HG02678 (cell line): Measurements from ENCODE around the gene ELL3.
"Not testable (repeated sequence)": the region's sequence is repeated elsewhere in the genome, so short reads cannot be mapped to it uniquely, and the experiment has no call there.

Experiments
- ATAC-seq: cut with Tn5 transposase; IDR thresholded peaks from one replicate; pipeline ENCODE4 v1.9.1; 2021; ENCODE audit warnings: mild to moderate bottlenecking, moderate library complexity; ENCODE audit not compliant: unreplicated experiment

ELL3 gene, protein sequence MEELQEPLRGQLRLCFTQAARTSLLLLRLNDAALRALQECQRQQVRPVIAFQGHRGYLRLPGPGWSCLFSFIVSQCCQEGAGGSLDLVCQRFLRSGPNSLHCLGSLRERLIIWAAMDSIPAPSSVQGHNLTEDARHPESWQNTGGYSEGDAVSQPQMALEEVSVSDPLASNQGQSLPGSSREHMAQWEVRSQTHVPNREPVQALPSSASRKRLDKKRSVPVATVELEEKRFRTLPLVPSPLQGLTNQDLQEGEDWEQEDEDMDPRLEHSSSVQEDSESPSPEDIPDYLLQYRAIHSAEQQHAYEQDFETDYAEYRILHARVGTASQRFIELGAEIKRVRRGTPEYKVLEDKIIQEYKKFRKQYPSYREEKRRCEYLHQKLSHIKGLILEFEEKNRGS

DNA sequence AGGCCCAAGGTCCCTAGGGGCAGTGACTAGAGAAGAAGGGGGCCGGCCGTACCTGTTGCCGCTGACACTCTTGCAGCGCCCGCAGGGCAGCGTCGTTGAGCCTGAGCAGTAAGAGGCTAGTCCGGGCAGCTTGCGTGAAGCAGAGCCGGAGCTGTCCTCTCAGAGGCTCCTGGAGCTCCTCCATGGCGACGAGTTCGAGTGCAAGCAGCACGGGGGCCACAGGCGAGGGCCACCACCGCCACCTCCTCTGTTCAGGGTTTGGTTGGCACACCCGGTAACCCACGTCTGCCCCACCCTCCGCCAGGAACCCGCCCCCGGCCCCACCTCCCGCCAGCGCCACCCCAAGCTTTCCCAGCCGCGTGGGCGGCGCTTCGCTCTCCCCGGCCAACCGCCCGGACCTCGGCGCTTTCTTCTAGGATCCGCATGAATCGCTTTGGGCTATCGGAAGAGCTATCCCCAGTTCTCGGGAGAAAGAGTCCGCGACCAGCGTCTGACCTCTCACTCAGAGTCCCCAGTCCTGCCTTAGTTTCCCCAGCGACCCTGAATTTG lies at the start of gene ELL3:
ELL3 (minus strand) TSS at position 249 of the 549 bp plus-strand sequence; CDS start at position 184, 65 bp downstream.
- ATAC-seq, result peak; percentile 37

DNA sequence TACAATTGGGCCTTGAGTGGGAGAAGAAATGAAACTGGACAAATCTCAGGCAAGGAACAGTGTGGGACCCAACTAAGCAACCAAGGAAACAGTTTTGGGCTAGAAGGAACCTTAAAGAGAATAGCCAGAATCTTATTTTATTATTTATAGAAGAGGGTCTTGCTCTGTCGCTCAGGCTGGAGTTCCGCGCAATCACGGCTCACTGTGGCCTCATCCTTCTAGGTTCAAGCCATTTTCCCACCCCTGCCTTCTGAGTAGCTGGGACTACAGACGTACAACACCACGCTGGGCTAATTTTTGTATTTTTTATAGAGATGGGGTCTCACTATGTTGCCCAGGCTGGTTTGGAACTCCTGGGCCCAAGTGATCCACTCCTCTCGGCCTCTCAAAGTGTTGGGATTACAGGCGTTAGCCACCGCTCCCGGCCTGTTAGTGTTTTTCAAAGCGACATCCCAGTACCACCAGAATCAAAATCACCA lies 49.3 kb upstream of the ELL3 start:
- ATAC-seq, result no peak

DNA sequence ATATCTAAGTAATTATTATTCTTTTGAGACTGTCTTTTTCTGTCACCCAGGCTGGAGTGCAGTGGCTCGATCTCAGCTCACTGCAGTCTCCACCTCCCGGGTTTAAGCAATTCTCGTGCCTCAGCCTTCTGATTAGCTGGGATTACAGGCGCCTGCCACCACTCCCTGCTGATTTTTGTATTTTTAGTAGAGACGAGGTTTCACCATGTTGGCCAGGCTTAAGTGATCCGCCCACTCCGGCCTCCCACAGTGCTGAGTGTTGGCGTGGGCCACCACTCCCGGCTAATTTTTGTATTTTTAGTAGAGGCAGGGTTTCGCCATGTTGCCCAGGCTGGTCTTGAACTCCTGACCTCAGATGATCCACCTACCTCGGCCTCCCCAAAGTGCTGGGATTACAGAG lies 48.5 kb upstream of the ELL3 start:
- ATAC-seq, result not testable (repeated sequence)

DNA sequence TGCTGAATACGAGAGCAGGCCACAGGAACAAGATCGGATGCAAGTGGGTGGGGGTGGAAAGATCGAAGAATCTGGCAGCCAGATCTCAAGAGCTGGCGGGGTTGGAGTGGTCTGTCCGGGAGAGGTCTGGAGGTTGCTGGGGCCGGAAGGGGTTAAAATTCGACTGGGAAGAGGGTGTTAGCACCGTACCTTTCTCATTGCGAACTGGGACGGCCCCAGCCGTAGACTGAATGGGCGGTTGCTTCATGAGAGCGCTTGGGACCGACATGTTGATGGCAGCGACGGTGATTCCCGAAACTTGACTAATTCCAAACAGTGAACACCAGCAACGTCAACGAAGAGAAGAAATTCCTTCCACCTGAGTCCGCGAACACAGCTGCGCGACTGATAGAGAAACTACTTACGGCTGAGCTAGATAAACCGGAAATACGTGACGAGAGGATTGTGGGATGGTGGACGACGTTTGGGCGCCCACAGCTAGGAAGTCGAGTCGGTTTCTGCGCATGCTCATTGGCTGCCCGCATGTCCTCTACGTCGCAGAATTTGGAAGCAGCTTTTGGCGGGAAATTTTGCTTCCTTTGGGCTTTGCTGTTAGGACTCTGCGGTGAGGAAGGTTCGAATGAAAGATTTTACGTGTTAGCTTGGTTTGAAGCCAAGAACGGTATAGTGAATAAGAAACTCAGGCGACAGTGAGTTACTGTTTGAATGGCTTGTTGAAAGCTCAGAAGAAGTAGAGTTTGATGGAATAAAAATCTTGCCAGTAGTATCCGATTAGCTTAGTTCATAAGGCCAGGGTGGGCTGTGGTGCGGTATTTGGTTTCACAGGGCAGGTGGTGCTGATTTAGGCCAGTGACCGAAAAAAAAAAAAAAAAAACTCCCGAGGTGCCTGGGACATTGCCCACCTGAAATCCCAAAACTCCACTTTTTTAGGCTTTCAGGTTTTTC lies 47.8 kb upstream of the ELL3 start, which contains the start of gene MFAP1:
MFAP1 (minus strand) TSS at position 389 of the 945 bp plus-strand sequence; CDS start at position 268, 121 bp downstream.
- ATAC-seq, result peak; percentile 75

DNA sequence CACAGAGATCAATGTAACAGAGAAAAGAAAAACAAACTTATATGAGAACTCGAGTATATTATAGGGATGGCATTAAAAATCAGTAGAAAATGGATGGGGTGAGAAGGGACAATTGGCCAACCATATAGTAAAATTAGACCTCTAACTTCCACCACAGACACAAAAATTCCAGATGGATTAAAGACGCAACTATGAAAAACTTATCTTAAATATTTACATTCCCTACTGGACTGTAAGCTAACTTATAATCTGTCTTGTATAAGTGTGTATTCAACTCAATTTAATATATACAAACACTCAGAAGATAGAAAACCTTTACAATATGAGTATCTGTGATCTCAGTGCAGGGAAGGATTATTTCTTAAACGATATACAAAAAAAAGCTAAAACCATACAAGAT lies 44.7 kb upstream of the ELL3 start:
- ATAC-seq, result no peak

DNA sequence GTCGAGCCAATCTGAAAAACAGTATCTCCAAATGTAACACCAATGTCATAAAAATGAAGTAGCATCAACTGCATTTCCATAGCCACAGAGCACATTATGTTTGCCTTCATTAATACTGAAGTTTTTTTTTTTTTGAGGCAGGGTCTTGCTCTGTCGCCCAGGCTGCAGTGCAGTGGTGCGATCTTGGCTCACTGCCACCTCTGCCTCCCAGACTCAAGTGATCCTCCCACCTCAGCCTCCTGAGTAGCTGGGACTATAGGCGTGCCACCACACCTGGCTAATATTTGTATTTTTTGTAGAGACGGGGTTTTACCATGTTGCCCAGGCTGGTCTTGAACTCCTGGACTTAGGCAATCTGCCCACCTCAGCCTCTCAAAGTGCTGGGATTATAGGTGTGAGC lies 38.3 kb upstream of the ELL3 start:
- ATAC-seq, result not testable (repeated sequence)

DNA sequence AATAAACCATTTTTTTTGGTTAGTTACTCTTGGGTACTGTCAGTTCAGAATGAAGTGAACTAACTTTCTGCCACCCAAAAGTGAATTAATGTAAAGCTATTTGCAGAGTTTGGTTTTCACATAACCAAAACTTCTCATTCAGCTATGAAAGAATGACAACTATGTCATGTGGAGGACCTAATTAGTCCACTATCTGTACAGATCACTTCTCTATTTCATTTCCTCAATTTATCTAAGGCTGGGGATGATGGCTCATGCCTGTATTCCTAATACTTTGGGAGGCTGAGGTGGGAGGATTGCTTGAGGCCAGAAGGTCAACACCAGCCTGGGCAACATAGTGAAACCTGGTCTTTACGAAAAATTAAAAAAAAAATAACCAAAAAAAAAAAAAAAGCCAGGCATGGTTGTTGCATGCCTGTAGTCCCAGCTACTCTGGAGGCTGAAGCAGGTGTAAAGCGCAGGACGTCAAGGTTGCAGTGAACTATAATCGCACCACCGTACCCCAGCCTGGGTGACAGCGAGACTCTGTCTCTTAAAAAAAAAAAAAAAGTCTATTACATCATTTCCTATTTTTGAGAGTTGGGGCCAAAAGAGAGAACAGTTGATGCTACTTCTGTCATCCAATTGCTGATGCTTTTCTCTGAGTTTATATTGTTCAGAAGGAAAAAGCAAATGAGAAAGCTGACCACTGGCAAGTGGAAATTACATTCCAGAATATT lies 32.4 kb upstream of the ELL3 start:
- peak; percentile 62 for ATAC-seq

DNA sequence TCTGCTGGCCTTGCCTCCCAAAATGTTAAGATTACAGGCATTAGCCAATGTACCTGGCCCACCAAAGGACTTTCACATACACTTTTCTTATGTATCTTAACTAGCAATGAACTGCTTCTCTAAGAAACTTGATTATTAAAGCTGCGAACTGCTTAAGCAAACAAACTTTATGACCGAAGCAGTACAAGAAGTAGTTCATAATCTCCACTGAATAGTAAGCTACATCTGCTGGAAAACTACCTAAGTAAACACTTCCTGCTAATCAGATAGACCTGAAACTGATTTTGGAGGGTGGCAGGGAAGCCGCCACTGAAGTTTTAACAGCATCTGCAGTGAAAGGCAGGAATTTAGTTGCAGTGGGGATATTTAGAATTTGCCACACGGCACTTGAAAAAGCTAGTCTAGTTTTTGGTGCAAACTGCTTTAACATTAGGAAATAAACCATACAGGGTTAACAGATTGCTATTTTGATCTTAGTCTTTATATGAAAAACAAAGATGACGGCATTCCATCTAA lies 31.7 kb upstream of the ELL3 start:
- ATAC-seq, result no peak

DNA sequence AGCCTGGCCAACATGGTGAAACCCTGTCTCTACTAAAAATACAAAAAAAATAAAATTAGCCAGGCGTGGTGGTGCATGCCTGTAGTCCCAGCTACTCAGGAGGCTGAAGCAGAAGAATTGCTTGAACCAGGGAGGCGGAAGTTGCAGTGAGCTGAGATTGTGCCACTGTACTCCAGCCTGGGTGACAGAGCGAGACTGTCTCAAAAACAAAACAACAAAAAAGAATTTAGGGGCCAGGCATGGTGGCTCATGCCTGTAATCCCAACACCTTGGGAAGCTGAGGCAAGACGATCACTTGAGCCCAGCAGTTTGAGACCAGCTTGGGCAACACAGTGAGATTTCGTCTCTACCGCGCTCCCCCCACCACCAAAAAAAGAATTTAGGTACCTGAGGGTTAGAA lies 25.9 kb upstream of the ELL3 start:
- ATAC-seq, result not testable (repeated sequence)

DNA sequence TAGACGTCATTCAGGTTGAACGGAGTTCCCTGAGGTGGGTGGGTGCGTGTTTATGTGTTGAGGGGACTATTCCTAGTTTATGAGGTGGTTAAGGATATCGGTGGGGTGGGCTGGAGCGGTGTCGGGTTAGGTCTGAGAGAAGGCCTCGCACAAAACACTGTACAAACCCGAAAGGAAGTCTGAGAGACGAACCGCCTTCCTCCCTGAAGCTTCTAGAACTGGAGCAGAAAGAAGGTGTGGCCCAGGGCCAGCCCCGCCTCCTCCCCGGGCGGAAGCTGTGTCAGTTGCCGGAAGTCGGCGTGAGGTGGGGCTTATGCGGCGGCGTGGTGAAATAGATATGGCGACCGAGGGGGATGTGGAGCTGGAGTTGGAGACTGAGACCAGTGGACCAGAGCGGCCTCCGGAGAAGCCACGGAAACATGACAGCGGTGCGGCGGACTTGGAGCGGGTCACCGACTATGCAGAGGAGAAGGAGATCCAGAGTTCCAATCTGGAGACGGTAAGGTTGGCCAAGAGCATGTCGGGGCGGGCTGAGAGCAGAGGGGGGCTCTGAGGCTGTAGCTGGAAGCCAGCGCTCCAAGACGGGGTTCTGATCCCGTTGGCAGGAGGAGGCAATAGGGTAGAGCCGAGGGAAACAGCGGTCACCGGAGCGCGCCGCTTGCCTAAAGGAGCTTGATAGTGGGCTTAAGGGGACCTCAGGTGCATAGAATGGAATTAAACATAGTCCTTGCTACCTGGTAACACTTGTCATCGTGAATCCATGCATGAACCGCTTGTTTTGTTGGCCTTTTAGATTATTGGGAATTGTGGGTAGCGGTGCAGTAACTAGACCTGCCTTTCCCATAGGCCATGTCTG lies 23.7 kb upstream of the ELL3 start, which contains the start of gene HYPK:
HYPK (plus strand) TSS at position 314 of the 856 bp plus-strand sequence; CDS start at position 338, 24 bp downstream.
- ATAC-seq, result peak; percentile 95

DNA sequence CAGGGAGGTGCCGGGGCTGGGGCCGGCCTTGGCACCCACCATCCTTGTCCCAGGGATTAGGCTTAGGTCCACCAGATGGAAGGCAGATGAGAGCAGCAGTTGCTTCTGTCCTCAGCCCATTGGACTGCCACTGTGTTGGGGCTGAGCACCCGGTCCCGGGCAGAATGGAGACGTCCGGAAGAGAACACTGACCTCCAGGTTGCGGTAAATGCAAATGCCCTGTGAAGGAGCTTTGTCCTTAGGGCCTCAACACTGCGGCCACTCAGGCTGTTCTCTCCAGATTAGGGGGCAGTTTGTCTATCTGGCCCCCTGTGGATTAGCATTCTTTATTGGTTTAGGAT lies 23.1 kb upstream of the ELL3 start, which contains the start of gene SERINC4:
SERINC4 (minus strand) TSS at position 276 of the 341 bp plus-strand sequence; CDS start at position 42, 234 bp downstream.
- no peak for ATAC-seq

DNA sequence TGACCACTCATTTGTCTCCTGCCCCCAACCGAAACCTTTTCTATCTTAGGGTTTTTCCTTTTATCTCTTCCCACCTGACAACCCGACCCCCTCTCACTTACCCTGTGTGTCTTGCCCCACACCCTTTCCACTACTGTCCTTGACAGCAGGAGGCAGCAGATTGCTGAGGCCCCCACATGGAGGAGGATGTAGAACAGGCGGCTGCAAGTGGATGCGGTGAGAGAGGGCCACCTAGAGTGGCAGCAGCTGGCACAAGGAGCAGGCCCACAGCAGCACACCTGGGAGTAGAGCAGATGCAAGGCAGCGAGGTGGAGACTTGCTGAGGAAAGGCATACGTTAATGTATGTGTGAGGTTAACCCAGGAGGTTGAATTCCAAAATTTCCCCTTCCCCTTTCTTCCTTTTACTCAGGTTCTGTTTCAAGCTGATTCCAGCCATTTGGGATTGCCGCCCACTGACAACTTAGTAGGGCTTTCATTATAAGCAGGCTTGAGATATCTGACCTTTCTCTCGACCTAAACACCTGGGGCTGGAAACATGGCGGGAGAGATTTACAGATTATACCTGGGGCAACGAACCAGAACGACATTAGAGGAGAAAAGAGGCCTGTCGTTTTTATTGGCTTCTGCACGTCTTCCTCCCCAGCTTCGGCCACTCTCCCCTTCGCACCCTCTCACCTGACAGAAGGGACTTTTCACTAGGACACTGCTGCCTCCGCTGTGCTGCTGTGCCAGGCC lies 22.6 kb upstream of the ELL3 start:
- ATAC-seq, result no peak

DNA sequence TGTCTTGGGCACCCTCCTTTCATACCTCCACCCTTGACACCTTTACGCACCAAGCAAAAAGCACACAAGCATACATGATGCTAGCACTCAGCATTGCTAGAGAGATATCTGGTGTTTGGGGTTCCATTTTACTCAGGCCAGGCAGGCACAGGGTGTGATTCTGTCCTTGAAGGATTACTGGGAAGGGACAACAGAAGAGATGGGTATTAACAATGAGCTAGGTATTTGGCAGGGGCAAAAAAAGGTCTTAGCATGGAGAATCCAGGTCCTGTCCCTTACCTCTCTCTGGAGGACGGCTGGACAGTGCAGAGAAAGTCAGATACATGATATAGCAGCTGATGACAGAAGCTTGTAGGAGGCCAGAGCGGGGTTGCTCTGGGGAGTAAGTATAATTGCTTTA lies 19.8 kb upstream of the ELL3 start:
- ATAC-seq, result no peak

DNA sequence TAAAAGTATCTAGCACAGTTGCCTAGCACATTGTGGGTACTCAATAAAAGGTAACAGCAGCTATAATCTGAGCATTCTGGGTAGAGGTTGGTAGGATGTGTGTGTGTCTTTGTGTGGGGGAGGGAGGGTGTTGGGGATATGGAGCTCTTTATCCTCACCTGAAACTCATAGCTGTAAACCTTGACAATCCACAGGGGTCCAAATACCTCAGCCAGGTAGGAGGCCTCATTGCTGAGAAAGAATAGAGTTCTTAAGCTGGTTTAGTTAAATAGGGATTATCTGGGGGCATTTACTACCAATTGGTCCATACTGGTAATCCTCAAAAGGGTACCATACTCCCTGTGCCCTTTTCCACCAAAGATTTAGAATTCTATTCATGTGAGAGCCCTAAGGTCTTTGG lies 19.2 kb upstream of the ELL3 start:
- no peak for ATAC-seq

DNA sequence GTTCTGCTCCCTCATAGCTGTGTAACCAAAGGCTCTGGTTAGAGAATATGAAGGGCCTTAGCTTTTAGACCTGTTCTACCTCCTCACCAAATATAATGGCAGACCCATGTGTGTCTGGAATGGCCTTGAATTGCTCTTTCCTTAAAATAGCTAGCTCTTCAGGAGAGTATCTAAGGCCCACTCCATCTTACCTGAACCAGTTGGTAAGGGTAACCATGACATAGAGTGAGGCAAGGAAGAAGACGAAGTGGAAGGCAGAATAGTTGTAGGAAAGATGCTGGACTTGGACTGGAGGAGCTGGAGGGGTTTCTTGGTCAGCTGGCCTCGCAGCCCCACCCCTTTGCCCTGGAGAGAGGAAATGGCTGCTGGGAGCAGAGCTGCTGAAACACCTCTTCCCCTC lies 18.4 kb upstream of the ELL3 start:
- no peak for ATAC-seq

DNA sequence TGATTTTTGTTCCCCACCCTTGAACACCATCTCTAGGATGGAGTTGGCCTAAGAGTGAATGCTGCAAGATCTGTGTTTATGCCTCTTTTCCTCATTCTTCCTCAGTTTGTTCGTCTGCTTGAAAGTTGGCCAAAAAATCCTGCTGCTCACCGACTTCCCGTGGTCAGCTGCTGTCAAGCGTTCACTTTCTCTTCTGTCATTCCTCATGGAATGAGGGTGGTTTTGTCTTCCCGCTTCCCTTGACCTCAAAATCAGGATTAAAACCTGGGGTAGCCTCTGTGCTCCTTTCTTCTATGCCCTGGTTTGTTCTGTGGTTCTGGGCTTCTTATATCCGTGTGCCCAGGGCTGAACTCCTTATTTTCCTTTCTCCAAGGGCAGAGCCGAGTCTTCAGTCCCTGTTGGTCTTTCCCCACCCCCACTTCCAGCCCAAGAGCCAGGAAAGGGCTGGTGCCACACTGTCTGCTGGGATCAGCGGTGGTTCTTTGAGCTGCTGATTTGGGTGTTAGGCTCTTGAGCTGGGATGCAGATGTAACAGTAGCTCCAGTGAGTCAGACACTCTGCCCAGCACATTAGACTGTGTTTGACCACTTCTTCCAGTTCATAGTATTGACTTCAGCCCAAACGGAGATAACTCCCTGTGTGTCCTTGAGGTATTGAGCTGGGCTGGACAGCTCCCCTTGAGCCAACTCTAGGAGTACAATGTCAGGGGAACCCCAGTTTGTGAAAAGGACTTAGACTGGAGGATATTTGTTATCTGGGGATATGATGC lies 17.7 kb upstream of the ELL3 start:
- no peak for ATAC-seq

DNA sequence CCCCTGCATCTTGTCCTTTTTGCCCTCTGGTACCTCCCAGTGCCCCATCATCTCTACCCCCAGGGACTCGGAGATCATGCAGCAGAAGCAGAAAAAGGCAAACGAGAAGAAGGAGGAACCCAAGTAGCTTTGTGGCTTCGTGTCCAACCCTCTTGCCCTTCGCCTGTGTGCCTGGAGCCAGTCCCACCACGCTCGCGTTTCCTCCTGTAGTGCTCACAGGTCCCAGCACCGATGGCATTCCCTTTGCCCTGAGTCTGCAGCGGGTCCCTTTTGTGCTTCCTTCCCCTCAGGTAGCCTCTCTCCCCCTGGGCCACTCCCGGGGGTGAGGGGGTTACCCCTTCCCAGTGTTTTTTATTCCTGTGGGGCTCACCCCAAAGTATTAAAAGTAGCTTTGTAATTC lies 16.9 kb upstream of the ELL3 start:
- no peak for ATAC-seq
